Testis (tissue), 2 donors: ENCODE measurements around the gene THAP3.

Experiments
- CTCF ChIP-seq, 3 experiments: fragments of 450-650 bp in 2 of 3; fragments of 200-600 bp in 1 of 3; sonication (generic) in 1 of 3; IDR thresholded peaks; one replicate each; pipeline ENCODE4 v1.5.1; 2016 to 2019; ENCODE audit warnings: antibody characterized with exemption in 3 of 3, mild to moderate bottlenecking in 2 of 3, moderate library complexity in 1 of 3
- POLR2A ChIP-seq: fragments of 450-650 bp; IDR thresholded peaks from one replicate; pipeline ENCODE4 v1.6.1; 2017; ENCODE audit warnings: antibody characterized with exemption, mild to moderate bottlenecking, moderate library complexity

GRCh38 chr1:6587261-6588005 lies 37.2 kb upstream of the THAP3 start:
- no peak for TF ChIP-seq POLR2A
- no peak for TF ChIP-seq CTCF (IDR thresholded peaks at IDR 0.05)
